NCI-H748 treated with DMSO at 0.1 percent for 48 hours (cell line): ENCODE results near the gene PPIP5K2.
"Not testable (repeated sequence)": the region's sequence is repeated elsewhere in the genome, so short reads cannot be mapped to it uniquely, and the experiment has no call there.

Source experiments
- DNase-seq: peaks from one replicate; lab custom pipeline; 2025; lab: John Stamatoyannopoulos, UW

The PPIP5K2 gene

DNA sequence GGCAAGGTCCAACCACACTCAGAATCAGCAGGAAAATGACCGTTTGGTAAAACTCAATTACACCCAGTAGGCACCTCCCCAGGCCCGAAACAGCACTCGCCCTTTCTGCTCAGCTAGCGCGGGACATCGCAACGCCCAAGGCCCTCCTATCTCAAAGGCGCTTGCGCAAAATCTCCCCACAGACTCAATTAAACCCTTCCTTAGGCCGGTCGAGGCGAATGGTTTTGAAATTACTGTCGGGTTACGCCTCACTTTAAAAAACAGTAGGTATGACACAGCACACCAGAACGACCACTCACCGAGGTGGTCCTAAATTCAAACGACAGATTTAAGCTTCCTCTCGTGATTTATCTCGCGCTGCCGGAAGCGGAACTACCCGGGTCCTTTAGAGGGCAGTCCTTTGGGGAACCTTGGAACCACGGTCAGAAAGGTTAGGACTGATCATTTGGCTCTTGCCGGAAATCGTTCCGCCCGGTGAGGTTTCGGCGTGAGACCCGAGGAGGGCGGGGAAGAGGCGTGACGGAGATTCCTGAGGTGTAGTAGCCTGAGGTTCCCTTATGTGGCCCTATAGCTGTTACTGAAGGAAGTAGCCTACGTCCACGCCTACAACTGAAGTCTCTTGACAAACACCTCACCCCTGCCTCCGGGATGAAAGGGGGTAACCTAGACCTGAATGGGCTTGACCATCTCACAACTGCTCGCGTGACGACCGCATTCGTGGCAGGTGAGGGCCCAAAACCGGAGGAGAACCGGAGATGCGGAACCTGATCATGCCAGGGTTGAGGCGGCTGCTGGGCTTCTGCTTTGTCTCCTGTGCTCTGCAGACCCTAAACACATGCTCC, at the start of gene PPIP5K2, which contains the start of gene GIN1:
TSS of gene PPIP5K2 (plus strand) at position 537 of the 842 bp plus-strand sequence. CDS start 9,289 bp downstream, outside the sequence.
TSS of gene GIN1 (minus strand) at position 374 of the 842 bp plus-strand sequence. CDS start 11,431 bp downstream, outside the sequence.
- DNase-seq, result peak; percentile 95

- not testable (repeated sequence) for DNase-seq
These were observed 46.6 kb upstream of the PPIP5K2 start for GRCh38 chr5:103073500-103073899.

- DNase-seq, result no peak
These were observed 44.7 kb upstream of the PPIP5K2 start for GRCh38 chr5:103075442-103075841.

- DNase-seq, result no peak
These were observed 40.3 kb upstream of the PPIP5K2 start for GRCh38 chr5:103079796-103080195.

DNA sequence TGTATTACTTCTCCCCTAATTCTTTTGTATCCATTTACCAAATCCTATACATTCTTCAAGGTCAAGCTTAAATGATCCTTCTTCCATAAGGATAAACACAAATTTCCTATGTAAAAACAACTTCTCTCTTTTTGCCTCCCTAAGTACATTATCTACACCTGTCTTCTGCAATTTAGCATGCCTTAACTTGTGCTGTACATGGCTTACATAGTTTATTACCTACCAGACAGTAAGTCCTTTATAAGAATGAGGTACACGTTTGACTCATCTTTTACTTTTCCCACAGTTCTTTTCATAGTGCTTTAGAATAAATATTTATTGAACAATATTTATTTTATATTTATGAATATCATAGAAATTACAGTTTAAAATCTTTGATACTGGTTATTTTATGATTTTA, 33.6 kb upstream of the PPIP5K2 start:
- DNase-seq, result no peak

GRCh38 chr5:103089272-103089671, 30.8 kb upstream of the PPIP5K2 start:
- no peak for DNase-seq

DNA sequence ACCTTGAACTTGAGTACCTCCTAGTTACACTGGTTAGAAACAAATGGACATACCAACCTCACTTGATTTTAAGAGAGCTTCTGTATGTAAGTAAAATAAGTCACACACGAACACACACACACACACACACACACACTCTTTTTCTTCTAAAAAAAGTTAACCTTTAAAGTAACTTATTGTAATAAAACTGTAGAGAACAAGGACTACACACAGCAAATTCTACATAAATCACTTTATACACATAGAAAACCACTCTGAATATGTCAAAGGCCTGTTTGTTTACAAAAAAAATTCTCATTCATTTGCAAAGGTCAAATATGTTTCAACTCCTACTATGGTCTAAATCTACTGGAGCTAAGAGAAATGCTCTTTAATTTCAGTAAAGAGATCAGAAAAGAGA, 29.3 kb upstream of the PPIP5K2 start:
- DNase-seq, result no peak

- DNase-seq, result no peak
These were observed 27.4 kb upstream of the PPIP5K2 start for GRCh38 chr5:103092676-103093075.

DNA sequence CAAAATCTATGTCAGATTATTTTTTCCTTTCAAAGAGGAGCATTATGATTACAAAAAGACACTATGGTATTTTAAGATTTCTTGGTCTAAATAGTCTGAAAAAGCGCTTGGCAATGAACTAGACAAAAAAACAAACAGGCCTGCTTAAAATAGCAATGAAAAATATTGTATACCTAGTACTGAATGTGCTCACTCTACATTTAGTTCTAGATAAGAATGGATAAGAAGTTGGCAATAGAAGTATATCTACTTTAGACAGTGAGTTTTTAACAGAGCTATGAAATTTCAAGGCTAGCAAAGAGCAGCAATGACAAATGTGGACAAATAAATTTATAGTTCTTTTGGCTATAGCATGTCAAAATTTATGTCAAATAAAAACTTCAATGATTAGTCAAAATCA, 26.4 kb upstream of the PPIP5K2 start:
- no peak for DNase-seq

GRCh38 chr5:103094737-103095136, 25.4 kb upstream of the PPIP5K2 start:
- DNase-seq, result no peak

- DNase-seq, result no peak
These were observed 21.1 kb upstream of the PPIP5K2 start for GRCh38 chr5:103098993-103099392.

GRCh38 chr5:103101079-103101750, 18.9 kb upstream of the PPIP5K2 start:
- DNase-seq, result no peak

- DNase-seq, result no peak
These were observed 17.9 kb upstream of the PPIP5K2 start for GRCh38 chr5:103102234-103102633.

DNA sequence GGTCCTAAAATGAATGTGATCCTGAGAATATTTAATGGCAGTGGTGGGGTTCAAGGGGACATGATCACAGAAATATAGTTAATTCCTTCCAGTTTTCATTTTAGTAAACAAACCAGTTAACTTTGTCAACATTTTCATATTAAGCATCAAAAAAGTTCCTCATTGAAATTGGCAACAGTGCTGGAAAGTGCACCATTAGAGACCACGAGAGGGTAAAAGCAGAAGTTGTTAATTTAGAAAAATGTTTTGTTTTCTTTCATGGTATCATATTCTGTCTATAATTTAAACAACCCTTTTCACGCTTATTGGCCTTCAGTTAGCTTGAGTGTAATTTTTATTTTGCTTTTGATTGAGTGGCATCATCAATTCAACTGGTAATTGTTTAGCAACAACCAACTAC, 12.0 kb upstream of the PPIP5K2 start:
- no peak for DNase-seq

GRCh38 chr5:103109277-103109676, 10.8 kb upstream of the PPIP5K2 start:
- no peak for DNase-seq

- DNase-seq, result no peak
These were observed 9.7 kb upstream of the PPIP5K2 start for GRCh38 chr5:103110403-103110802.

GRCh38 chr5:103111468-103111867, 8.6 kb upstream of the PPIP5K2 start:
- no peak for DNase-seq

DNA sequence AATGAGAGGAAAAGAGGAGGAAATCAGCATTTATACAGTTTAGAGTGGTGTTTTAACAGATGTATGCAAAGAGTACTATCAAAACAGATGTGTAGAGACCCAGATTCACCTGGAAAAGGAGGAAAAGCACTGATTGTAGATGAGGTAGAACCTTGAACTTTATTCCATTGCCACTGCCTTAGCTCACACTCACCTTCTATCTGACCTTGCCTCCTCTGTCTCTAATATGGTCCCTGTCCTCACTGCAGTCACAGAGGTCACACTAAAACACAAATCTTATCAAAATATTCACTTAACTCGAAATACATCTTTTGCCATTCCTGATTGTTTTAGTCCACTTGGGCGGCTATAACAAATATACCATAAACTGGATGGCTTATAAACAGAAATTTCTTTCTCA, 7.2 kb upstream of the PPIP5K2 start:
- no peak for DNase-seq

DNA sequence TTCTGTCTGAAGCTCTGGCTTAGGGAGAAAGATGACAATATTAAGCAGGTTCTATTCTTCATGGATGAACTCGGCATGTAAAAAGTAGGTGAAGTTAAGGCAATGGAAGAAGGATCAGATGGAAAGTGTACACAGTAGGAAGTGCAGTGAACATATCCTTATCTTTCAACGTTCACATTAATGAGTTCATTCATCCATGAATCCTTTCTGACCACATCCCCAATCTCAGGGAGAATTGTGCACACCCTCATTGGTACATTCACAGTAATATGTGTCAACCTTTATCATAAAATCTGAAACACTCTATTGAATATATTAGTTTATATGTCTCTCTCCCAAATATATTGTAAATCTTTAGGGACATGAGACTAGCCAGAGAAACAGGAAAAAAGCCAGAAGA, 5.7 kb upstream of the PPIP5K2 start:
- no peak for DNase-seq

DNA sequence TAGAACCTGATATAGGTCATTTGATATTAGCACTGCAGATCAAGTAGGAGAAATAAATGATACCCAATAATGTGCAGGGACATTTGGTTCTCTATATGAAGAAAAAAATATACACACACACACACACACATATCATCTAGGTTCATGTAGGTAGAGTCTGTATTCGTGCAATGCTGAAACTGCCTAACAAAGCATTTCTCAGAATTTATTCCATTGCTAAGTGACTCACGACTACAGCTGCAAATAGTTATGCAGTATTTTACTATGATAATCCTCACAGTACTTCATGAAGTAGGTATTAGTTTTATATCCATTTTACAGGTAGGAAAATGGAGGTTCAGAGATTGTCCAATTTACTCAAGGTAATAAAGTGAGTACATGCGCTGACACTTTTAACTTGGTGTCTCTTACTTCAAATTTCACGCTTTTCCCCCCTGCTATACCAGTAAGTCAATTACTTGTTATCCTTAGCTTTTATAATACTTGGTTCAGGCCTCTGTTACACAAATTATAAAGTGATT, 2.6 kb upstream of the PPIP5K2 start:
- no peak for DNase-seq

GRCh38 chr5:103119070-103119764, 884 bp upstream of the PPIP5K2 start:
- no peak for DNase-seq

- no peak for DNase-seq
These were observed 603 bp downstream of the PPIP5K2 start for GRCh38 chr5:103120607-103121200.
